SK-N-SH treated with all-trans-retinoic acid at 6 μM for 48 hours (cell line): Measurements from ENCODE around the gene SLC37A1.

Experiments used
- ATAC-seq: fragments of 200-7000 bp; cut with Tn5 transposase; 3 replicates; pipeline ENCODE4 v1.9.1; 2020; ENCODE audit warnings: mild to moderate bottlenecking, moderate library complexity
- ARNTL ChIP-seq: fragments of 450-650 bp; formaldehyde crosslinking; IDR thresholded peaks from 2 replicates; pipeline ENCODE4 v1.5.0; 2020; ENCODE audit warnings: low read depth, mild to moderate bottlenecking, moderate library complexity, borderline replicate concordance
- BACH2 ChIP-seq: fragments of 250-450 bp; sonication (Bioruptor Pico); IDR thresholded peaks from 2 replicates; pipeline ENCODE4 v1.9.0; 2021; ENCODE audit warnings: mild to moderate bottlenecking, borderline replicate concordance
- ESRRG ChIP-seq: fragments of 250-450 bp; sonication (Bioruptor Pico); IDR thresholded peaks from 2 replicates; pipeline ENCODE4 v1.6.1; 2021; ENCODE audit warnings: mild to moderate bottlenecking
- GLIS3 ChIP-seq: fragments of 250-450 bp; sonication (Bioruptor Pico); IDR thresholded peaks from 2 replicates; pipeline ENCODE4 v1.5.0; 2020; ENCODE audit warnings: mild to moderate bottlenecking, moderate library complexity
- ISL1 ChIP-seq: fragments of 250-450 bp; sonication (Bioruptor Pico); IDR thresholded peaks from 2 replicates; pipeline ENCODE4 v2.1.2; 2022; ENCODE audit warnings: mild to moderate bottlenecking, moderate library complexity
- OSR1 ChIP-seq: fragments of 250-450 bp; sonication (Bioruptor Pico); IDR thresholded peaks from 2 replicates; pipeline ENCODE4 v1.8.0; 2022; ENCODE audit warnings: moderate library complexity, mild to moderate bottlenecking, inconsistent platforms
- PPARA ChIP-seq: fragments of 250-450 bp; sonication (Bioruptor Pico); IDR thresholded peaks from 2 replicates; pipeline ENCODE4 v1.5.0; 2020; ENCODE audit warnings: mild to moderate bottlenecking, borderline replicate concordance
- RARB ChIP-seq: fragments of 250-450 bp; sonication (Bioruptor Pico); IDR thresholded peaks from 2 replicates; pipeline ENCODE4 v1.8.0; 2021; ENCODE audit warnings: mild to moderate bottlenecking, moderate library complexity
- SNAI2 ChIP-seq: fragments of 250-450 bp; sonication (Bioruptor Pico); IDR thresholded peaks from 2 replicates; pipeline ENCODE4 v1.5.0; 2020; ENCODE audit warnings: mild to moderate bottlenecking, moderate library complexity
- TCF4 ChIP-seq: fragments of 250-450 bp; sonication (Bioruptor Pico); IDR thresholded peaks from 2 replicates; pipeline ENCODE4 v1.8.0; 2021; ENCODE audit warnings: mild to moderate bottlenecking, moderate library complexity, borderline replicate concordance
- TOX ChIP-seq: fragments of 250-450 bp; sonication (Bioruptor Pico); IDR thresholded peaks from 2 replicates; pipeline ENCODE4 v1.8.0; 2021; ENCODE audit warnings: mild to moderate bottlenecking, moderate library complexity, borderline replicate concordance
- ZC3H10 ChIP-seq: fragments of 250-450 bp; sonication (Bioruptor Pico); IDR thresholded peaks from 2 replicates; pipeline ENCODE4 v1.5.1; 2021; ENCODE audit warnings: mild to moderate bottlenecking, moderate library complexity
- ZFP3 ChIP-seq: fragments of 250-450 bp; sonication (Bioruptor Pico); IDR thresholded peaks from 2 replicates; pipeline ENCODE4 v1.5.0; 2020; ENCODE audit warnings: mild to moderate bottlenecking, moderate library complexity
- ZFP30 ChIP-seq: fragments of 450-650 bp; formaldehyde crosslinking; IDR thresholded peaks from 2 replicates; pipeline ENCODE4 v1.5.0; 2022; ENCODE audit warnings: mild to moderate bottlenecking, moderate library complexity
- ZNF565 ChIP-seq: fragments of 450-650 bp; formaldehyde crosslinking; conservative IDR thresholded peaks from 2 replicates; pipeline ENCODE4 v1.5.0; 2020; ENCODE audit warnings: low read depth, mild to moderate bottlenecking, moderate library complexity
- ZNF70 ChIP-seq: fragments of 450-650 bp; formaldehyde crosslinking; IDR thresholded peaks from 2 replicates; pipeline ENCODE4 v1.5.0; 2020; ENCODE audit warnings: mild to moderate bottlenecking, moderate library complexity
- ZNF8 ChIP-seq: fragments of 450-650 bp; formaldehyde crosslinking; IDR thresholded peaks from 2 replicates; pipeline ENCODE4 v1.5.0; 2020; ENCODE audit warnings: mild to moderate bottlenecking, moderate library complexity
- TF ChIP-seq, protein P1 (sequence below): fragments of 250-450 bp; sonication (Bioruptor Pico); IDR thresholded peaks from 2 replicates; pipeline ENCODE4 v1.5.1; 2021; ENCODE audit warnings: mild to moderate bottlenecking, moderate library complexity
- TF ChIP-seq, protein P2 (sequence below): fragments of 250-450 bp; sonication (Bioruptor Pico); IDR thresholded peaks from 2 replicates; pipeline ENCODE4 v1.5.1; 2020; ENCODE audit warnings: low read depth, mild to moderate bottlenecking, moderate library complexity
- TF ChIP-seq, protein P3 (sequence below): fragments of 250-450 bp; sonication (Bioruptor Pico); IDR thresholded peaks from 2 replicates; pipeline ENCODE4 v1.8.0; 2020; ENCODE audit warnings: mild to moderate bottlenecking, moderate library complexity, borderline replicate concordance
- TF ChIP-seq, protein P4 (sequence below): fragments of 250-450 bp; sonication (Bioruptor Pico); IDR thresholded peaks from 2 replicates; pipeline ENCODE4 v1.5.0; 2020; ENCODE audit warnings: mild to moderate bottlenecking, moderate library complexity

The SLC37A1 gene

DNA sequence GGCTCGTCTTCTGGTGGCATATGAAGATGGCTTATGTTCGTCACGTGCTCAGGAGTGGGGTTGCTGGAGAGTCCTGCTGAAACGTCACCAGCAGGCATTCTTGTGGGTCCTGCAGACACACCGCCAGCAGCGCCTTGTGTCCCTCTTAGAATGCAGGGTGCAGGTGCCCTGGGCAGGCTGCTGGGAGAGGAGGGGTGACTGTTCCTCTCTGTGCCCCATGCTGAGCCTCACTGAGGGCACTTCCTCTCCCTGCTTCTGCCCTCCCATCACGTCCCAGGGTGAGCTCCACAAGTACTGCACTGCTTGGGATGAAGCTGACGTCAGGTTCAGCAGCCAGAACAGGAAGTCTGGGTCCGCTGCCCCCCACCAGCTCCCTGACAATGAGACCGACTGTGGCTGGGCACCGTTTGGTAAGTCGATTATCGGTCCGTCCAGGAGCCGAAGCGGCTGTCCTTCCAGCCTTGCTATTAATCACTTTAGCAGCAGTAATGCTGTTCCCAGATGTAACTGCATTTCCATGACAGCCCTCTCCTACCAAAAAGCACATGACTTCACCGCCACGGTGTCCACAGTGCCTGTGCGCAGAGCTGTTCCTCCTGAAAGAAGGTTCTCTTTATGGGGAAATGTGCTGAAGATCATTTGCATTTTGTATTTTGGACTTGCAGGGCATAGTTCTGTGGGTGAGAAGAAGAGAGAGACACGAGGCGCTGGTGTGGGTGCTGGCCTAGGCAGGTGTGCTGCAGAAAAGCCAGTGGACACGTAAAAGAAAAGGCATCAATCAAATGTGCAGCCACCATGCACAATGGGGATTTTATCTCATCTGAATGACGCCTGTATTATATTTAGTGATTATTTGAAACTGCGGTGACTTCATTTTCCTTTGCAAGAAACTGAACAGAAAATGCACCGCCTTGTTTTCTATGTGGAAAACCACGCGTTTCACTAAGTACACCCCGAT is 21.0 kb downstream of the SLC37A1 start:
- ATAC-seq: no peak
- TF ChIP-seq SNAI2 (CRISPR knock-in tag) (no peak), ISL1 (CRISPR knock-in tag) (no peak), TCF4 (CRISPR knock-in tag) (no peak), ARNTL (CRISPR knock-in tag) (no peak), ZNF8 (CRISPR knock-in tag) (no peak), ZNF70 (CRISPR knock-in tag) (no peak), GLIS3 (no peak), PPARA (CRISPR knock-in tag) (no peak), BACH2 (CRISPR knock-in tag) (no peak), OSR1 (CRISPR knock-in tag) (no peak), TOX (CRISPR knock-in tag) (no peak)
- TF ChIP-seq, protein P1, sequence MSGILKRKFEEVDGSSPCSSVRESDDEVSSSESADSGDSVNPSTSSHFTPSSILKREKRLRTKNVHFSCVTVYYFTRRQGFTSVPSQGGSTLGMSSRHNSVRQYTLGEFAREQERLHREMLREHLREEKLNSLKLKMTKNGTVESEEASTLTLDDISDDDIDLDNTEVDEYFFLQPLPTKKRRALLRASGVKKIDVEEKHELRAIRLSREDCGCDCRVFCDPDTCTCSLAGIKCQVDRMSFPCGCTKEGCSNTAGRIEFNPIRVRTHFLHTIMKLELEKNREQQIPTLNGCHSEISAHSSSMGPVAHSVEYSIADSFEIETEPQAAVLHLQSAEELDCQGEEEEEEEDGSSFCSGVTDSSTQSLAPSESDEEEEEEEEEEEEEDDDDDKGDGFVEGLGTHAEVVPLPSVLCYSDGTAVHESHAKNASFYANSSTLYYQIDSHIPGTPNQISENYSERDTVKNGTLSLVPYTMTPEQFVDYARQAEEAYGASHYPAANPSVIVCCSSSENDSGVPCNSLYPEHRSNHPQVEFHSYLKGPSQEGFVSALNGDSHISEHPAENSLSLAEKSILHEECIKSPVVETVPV: no peak

DNA sequence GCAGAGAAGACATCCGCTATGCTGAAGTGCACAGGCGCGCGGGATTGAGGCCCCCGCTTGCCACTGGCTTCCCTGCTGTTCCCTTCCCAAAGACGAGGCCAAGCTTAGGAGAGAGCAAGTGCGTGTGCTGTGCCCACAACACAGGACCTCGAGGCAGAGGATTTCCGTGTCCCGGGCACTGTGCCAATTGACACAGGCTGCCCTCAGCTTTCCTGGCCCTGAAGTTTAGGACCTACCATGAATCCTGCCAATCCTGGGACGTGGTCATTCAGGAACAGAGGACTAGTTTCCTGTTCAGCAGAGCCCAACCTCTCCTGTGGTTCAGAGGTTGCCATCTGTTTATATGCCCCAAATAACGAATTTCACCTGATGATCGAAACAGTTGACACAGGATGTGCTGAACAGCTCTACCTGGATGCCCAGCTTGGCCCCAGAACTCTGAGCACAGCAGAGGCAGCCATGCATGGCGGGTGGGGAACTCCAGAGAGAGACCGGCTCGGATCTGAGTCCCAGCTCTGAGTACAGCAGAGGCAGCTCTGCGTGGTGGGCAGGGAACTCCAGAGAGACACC is 22.0 kb downstream of the SLC37A1 start:
- TF ChIP-seq, protein P2, sequence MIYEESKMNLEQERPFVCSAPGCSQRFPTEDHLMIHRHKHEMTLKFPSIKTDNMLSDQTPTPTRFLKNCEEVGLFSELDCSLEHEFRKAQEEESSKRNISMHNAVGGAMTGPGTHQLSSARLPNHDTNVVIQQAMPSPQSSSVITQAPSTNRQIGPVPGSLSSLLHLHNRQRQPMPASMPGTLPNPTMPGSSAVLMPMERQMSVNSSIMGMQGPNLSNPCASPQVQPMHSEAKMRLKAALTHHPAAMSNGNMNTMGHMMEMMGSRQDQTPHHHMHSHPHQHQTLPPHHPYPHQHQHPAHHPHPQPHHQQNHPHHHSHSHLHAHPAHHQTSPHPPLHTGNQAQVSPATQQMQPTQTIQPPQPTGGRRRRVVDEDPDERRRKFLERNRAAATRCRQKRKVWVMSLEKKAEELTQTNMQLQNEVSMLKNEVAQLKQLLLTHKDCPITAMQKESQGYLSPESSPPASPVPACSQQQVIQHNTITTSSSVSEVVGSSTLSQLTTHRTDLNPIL (CRISPR knock-in tag): no peak
- TF ChIP-seq, protein P1: no peak
- TF ChIP-seq ESRRG: no peak
- TF ChIP-seq OSR1 (CRISPR knock-in tag): no peak
- no peak for TF ChIP-seq BACH2 (CRISPR knock-in tag)
- ATAC-seq: no peak

DNA sequence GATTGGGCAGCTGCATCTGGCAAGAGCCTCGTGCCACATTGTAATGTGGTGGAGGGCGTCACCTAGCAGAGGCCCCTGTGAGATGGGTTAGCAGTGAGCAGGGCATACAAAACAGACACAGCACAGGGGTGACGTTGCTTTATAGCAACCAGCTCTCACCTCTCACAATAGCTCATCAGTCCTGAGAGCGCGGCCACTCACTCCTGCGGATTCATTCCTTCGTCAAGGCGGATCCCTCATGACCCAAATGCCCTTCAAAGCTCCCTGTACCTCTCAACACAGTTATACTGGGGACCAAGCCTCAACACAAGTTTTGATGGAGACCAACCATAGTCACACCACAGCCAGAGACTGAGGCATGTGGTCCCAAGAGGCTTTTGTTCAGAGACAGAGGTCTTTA is 22.9 kb downstream of the SLC37A1 start:
- ATAC-seq: no peak
- TF ChIP-seq BACH2 (CRISPR knock-in tag) (no peak), RARB (CRISPR knock-in tag) (no peak), TOX (CRISPR knock-in tag) (no peak), SNAI2 (CRISPR knock-in tag) (no peak)
- TF ChIP-seq, protein P3, sequence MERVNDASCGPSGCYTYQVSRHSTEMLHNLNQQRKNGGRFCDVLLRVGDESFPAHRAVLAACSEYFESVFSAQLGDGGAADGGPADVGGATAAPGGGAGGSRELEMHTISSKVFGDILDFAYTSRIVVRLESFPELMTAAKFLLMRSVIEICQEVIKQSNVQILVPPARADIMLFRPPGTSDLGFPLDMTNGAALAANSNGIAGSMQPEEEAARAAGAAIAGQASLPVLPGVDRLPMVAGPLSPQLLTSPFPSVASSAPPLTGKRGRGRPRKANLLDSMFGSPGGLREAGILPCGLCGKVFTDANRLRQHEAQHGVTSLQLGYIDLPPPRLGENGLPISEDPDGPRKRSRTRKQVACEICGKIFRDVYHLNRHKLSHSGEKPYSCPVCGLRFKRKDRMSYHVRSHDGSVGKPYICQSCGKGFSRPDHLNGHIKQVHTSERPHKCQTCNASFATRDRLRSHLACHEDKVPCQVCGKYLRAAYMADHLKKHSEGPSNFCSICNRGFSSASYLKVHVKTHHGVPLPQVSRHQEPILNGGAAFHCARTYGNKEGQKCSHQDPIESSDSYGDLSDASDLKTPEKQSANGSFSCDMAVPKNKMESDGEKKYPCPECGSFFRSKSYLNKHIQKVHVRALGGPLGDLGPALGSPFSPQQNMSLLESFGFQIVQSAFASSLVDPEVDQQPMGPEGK (CRISPR knock-in tag): no peak

DNA sequence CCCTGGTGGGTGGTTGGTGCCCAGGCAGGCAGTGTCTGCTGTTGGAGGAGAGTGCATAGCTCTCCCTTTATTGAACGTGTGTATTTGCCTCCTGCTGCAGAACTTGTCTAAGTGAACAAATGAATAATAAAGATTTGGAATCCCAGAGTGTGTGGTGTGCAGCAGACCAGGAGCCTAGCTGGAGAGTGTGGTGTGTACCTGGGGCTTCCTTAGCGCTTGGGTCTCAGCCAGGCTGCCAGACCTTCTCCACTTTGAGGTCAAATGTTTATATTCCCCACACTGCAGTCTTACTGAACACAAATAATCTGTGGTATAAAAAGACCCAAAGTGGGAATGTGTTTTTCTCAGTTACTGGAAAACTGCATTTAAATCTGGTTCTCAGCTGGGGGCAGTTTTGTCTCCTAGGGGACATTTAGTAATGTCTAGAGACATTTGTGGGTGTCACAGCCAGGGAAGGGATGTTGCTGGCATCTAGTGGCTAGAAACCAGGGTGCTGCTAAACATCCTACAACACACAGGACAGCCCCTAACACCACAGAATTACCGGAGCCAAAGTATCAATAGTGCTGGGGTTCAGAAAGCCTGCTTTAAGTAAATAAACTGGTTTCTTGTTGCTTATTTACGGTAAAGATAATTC is 23.6 kb downstream of the SLC37A1 start:
- no peak for TF ChIP-seq ARNTL (CRISPR knock-in tag)
- no peak for TF ChIP-seq ZFP30 (CRISPR knock-in tag)
- TF ChIP-seq RARB (CRISPR knock-in tag): no peak
- TF ChIP-seq ZNF8 (CRISPR knock-in tag): no peak
- TF ChIP-seq ZC3H10 (CRISPR knock-in tag): no peak
- no peak for TF ChIP-seq SNAI2 (CRISPR knock-in tag)
- TF ChIP-seq, protein P3 (CRISPR knock-in tag): no peak
- no peak for TF ChIP-seq ZFP3 (CRISPR knock-in tag)
- no peak for TF ChIP-seq ESRRG
- TF ChIP-seq, protein P4, sequence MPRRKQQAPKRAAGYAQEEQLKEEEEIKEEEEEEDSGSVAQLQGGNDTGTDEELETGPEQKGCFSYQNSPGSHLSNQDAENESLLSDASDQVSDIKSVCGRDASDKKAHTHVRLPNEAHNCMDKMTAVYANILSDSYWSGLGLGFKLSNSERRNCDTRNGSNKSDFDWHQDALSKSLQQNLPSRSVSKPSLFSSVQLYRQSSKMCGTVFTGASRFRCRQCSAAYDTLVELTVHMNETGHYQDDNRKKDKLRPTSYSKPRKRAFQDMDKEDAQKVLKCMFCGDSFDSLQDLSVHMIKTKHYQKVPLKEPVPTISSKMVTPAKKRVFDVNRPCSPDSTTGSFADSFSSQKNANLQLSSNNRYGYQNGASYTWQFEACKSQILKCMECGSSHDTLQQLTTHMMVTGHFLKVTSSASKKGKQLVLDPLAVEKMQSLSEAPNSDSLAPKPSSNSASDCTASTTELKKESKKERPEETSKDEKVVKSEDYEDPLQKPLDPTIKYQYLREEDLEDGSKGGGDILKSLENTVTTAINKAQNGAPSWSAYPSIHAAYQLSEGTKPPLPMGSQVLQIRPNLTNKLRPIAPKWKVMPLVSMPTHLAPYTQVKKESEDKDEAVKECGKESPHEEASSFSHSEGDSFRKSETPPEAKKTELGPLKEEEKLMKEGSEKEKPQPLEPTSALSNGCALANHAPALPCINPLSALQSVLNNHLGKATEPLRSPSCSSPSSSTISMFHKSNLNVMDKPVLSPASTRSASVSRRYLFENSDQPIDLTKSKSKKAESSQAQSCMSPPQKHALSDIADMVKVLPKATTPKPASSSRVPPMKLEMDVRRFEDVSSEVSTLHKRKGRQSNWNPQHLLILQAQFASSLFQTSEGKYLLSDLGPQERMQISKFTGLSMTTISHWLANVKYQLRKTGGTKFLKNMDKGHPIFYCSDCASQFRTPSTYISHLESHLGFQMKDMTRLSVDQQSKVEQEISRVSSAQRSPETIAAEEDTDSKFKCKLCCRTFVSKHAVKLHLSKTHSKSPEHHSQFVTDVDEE (CRISPR knock-in tag): no peak
- TF ChIP-seq PPARA (CRISPR knock-in tag): no peak
- no peak for TF ChIP-seq BACH2 (CRISPR knock-in tag)
- TF ChIP-seq ZNF565: no peak
- no peak for TF ChIP-seq ZNF70 (CRISPR knock-in tag)
- no peak for ATAC-seq
